Colonic mucosa (tissue), 4 donors: ENCODE measurements around the gene GH1. TPM values are rescaled to one million over a fixed set of nuclear protein-coding genes. Genes with fewer than 3 reads are reported as not detected.

ENCODE experiments used
- DNase-seq: peaks from one replicate; pipeline ENCODE4 v3.0.0-alpha.2; 2020
- H3K27ac ChIP-seq: fragments of 200-600 bp; one replicate; pipeline ENCODE4 v1.8.0; 2021
- H3K27me3 ChIP-seq: fragments of 200-600 bp; one replicate; pipeline ENCODE4 v1.8.0; 2021
- H3K36me3 ChIP-seq: fragments of 200-600 bp; one replicate; pipeline ENCODE4 v1.8.0; 2021
- H3K4me1 ChIP-seq: fragments of 200-600 bp; one replicate; pipeline ENCODE4 v1.8.0; 2021; ENCODE audit warnings: mild to moderate bottlenecking
- H3K4me3 ChIP-seq: fragments of 200-600 bp; one replicate; pipeline ENCODE4 v1.8.0; 2021
- H3K9ac ChIP-seq, 2 donors: one replicate each; pipeline ENCODE4 v1.7.0; 2013; ENCODE audit warnings: control low read depth in 2 of 2, low read depth in 2 of 2, low read length in 2 of 2
- H3K9me3 ChIP-seq: fragments of 200-600 bp; one replicate; pipeline ENCODE4 v1.8.0; 2021
- CTCF ChIP-seq: fragments of 200-600 bp; IDR thresholded peaks from one replicate; pipeline ENCODE4 v1.8.0; 2022; ENCODE audit warnings: antibody characterized with exemption, mild to moderate bottlenecking
- intact Hi-C: fragments of 100-400 bp; cut with DNase I; formaldehyde crosslinking; loops from one replicate; pipeline ENCODE4 v1.14.1; 2022
- total RNA-seq, 2 donors: library from RNA; stranded (reverse); fragmentation: NEBNext Ultra II Directional in 1 of 2; extraction: Animal tissue kit (Norgen Biotek cat#: 25700) in 1 of 2; gene quantifications; one replicate each; pipeline ENCODE4 v1.2.1, GENCODE V29; 2021
- donor health status: healthy.
- donor health status: DM: no; HTN: no; CAD: no.
- donor health status: DM: no; HTN: no; CAD: no.

GH1 gene
- total RNA-seq, 2 donors from 2014 or later, result not detected

GRCh38 chr17:63961355-63962212 lies 42.9 kb upstream of the GH1 start:
- peak; percentile 64 for DNase-seq
- Histone ChIP-seq H3K36me3 (no peaks in the 10 kb centered on the region), H3K27me3 (no peaks in the 10 kb centered on the region), H3K4me1 (no peaks in the 10 kb centered on the region), H3K9ac (peak overlapping the region in 1 of 2 donors; percentile 1), H3K9me3 (no peaks in the 10 kb centered on the region), H3K4me3 (no peak overlapping the region), H3K27ac (no peak overlapping the region)
- TF ChIP-seq CTCF, result no peak
- intact Hi-C loops, result no loop called here

DNA sequence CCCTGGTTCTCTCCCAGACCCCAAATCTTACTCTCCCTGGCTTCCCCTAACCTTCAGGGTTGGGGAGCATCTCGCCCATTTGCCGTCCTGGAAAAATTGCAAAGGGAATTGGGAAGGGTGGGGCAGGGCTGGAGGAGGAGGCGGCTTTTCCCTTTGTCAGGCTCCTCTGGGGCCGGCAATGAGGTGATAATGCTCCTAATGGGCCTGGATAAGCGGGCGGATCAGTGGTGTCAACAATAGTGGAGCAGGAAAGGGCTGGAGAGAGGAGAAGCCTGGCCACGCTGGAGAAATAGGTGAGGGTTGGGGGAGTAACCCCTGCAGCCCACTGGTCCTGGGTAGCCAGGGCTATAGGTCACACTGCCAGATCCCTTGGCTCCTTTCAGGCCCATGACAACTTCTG lies 41.8 kb upstream of the GH1 start:
- H3K27me3 ChIP-seq, result no peaks in the 10 kb centered on the region
- no peaks in the 10 kb centered on the region for H3K36me3 ChIP-seq
- no peak for TF ChIP-seq CTCF
- H3K9me3 ChIP-seq, result no peaks in the 10 kb centered on the region
- no peak overlapping the region for H3K4me3 ChIP-seq
- DNase-seq, result no peak
- no peak overlapping the region for H3K9ac ChIP-seq
- H3K27ac ChIP-seq, result no peak overlapping the region
- intact Hi-C loops, result no loop called here
- no peaks in the 10 kb centered on the region for H3K4me1 ChIP-seq

- Histone ChIP-seq H3K27ac (no peak overlapping the region), H3K27me3 (no peaks in the 10 kb centered on the region), H3K9ac (no peak overlapping the region), H3K4me1 (no peaks in the 10 kb centered on the region), H3K4me3 (no peak overlapping the region), H3K36me3 (no peaks in the 10 kb centered on the region), H3K9me3 (no peaks in the 10 kb centered on the region)
- intact Hi-C loops, result no loop called here
- no peak for DNase-seq
- TF ChIP-seq CTCF, result no peak
Observed at GRCh38 chr17:63960006-63960405, 41.4 kb upstream of the GH1 start.

GRCh38 chr17:63956296-63956920 lies 37.8 kb upstream of the GH1 start:
- no peaks in the 10 kb centered on the region for H3K4me1 ChIP-seq
- no peak for DNase-seq
- no peaks in the 10 kb centered on the region for H3K9me3 ChIP-seq
- intact Hi-C loops, result no loop called here
- no peak overlapping the region for H3K9ac ChIP-seq
- no peaks in the 10 kb centered on the region for H3K27me3 ChIP-seq
- H3K36me3 ChIP-seq, result no peaks in the 10 kb centered on the region
- H3K27ac ChIP-seq, result no peak overlapping the region
- no peak overlapping the region for H3K4me3 ChIP-seq
- no peak for TF ChIP-seq CTCF

DNA sequence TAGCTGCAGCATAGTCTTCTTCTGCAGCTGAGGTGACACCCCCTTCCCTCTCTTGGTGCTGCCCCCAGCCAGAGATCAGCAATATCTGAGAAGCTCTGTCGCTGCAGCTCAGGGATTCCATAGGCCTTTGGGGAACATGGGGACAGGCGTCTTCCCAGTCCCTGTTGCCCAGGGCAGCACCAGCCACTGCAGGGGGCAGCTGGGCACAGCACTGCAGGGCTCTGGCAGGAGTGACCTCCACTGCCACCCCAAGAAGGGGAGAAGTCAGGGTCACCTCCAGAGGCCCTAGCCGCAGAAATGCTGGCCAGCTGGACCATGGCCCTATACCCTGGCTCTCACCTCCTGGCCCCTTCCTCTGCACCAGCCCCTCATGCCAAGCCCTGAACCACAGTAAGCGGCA lies 37.2 kb upstream of the GH1 start:
- Histone ChIP-seq H3K27ac (no peak overlapping the region), H3K9ac (no peak overlapping the region), H3K4me1 (no peaks in the 10 kb centered on the region), H3K27me3 (no peaks in the 10 kb centered on the region), H3K4me3 (no peak overlapping the region), H3K9me3 (no peaks in the 10 kb centered on the region), H3K36me3 (no peaks in the 10 kb centered on the region)
- intact Hi-C loops, result no loop called here
- DNase-seq, result no peak
- no peak for TF ChIP-seq CTCF
